Lung (tissue), 12 donors: ENCODE measurements around the gene RIIAD1. TPM values are rescaled to one million over a fixed set of nuclear protein-coding genes. Genes with fewer than 3 reads are reported as not detected.
"Not testable (repeated sequence)": the region's sequence is repeated elsewhere in the genome, so short reads cannot be mapped to it uniquely, and the experiment has no call there.

Source experiments
- ATAC-seq: fragments of 200-7000 bp; cut with Tn5 transposase; one replicate; pipeline ENCODE4 v1.9.1; 2020; ENCODE audit warnings: moderate number of reproducible peaks; ENCODE audit not compliant: insufficient read depth, low FRiP score
- DNase-seq, 3 donors: peaks; one replicate each; pipeline ENCODE4 v3.0.0-alpha.2; 2013 to 2017
- H3K27ac ChIP-seq, 2 donors: one replicate each; pipeline ENCODE4 v1.5.1; 2013; ENCODE audit warnings: mild to moderate bottlenecking in 2 of 2, moderate library complexity in 2 of 2, control low read depth in 1 of 2, inconsistent platforms in 1 of 2, low read depth in 1 of 2, low read length in 1 of 2
- H3K27me3 ChIP-seq, 3 donors: one replicate each; pipeline ENCODE4 v1.5.1; 2013; ENCODE audit warnings: low read length in 2 of 3; ENCODE audit not compliant: control insufficient read depth in 3 of 3, insufficient read depth in 3 of 3
- H3K36me3 ChIP-seq, 4 donors: one replicate each; pipeline ENCODE4 v1.5.1; 2013; ENCODE audit warnings: low read length in 4 of 4, mild to moderate bottlenecking in 1 of 4, moderate library complexity in 1 of 4; ENCODE audit not compliant: control insufficient read depth in 4 of 4, insufficient read depth in 4 of 4
- H3K4me1 ChIP-seq, 5 donors: one replicate each; pipeline ENCODE4 v1.5.1; 2013; ENCODE audit warnings: low read length in 5 of 5, mild to moderate bottlenecking in 2 of 5, moderate library complexity in 1 of 5; ENCODE audit not compliant: control insufficient read depth in 5 of 5, insufficient read depth in 5 of 5
- H3K4me3 ChIP-seq: one replicate; pipeline ENCODE4 v1.5.1; 2013; ENCODE audit warnings: mild to moderate bottlenecking, control low read depth, moderate library complexity
- H3K9ac ChIP-seq, 2 donors: one replicate each; pipeline ENCODE4 v1.5.1; 2013; ENCODE audit warnings: low read length in 2 of 2, control low read depth in 1 of 2; ENCODE audit not compliant: insufficient read depth in 1 of 2
- H3K9me3 ChIP-seq, 4 donors: one replicate each; pipeline ENCODE4 v1.5.1; 2013; ENCODE audit warnings: low read length in 3 of 4, mild to moderate bottlenecking in 1 of 4, moderate library complexity in 1 of 4; ENCODE audit not compliant: control insufficient read depth in 4 of 4, insufficient read depth in 3 of 4
- WGBS, 2 donors: extraction: QIAGEN DNeasy Blood & Tissue Kit; methylation state at CpG; one replicate each; pipeline ENCODE4 v1.1.7; 2013; 5-methylcytosine and 5-hydroxymethylcytosine counted together
- polyA plus RNA-seq, 2 donors: library from polyadenylated mRNA; stranded (reverse); fragments of 200-250 nt; gene quantifications; one replicate each; pipeline ENCODE4 v1.2.1, GENCODE V29; 2013
- total RNA-seq, 2 donors: library from RNA; depleted of rRNA in 1 of 2; stranded (reverse); fragments of >200 nt in 1 of 2; gene quantifications; one replicate each; pipeline ENCODE4 v1.2.1, GENCODE V29; 2014 to 2021
- TF ChIP-seq, protein P1 (sequence below): IDR thresholded peaks from 2 replicates; pipeline ENCODE4 v1.5.1; 2012; ENCODE audit warnings: mild to moderate bottlenecking; ENCODE audit errors: control extremely low read depth, extremely low read depth
- donor health status: control.
- donor health status: control.
- donor health status: Bipolar disorder and iron deficiency.
- donor health status: healthy.
- donor health status: DM: yes; HTN: yes; CAD: no.

Gene RIIAD1
- total and polyA plus RNA-seq, 4 donors, result 8.6 to 17.1 (median 9.1) TPM

DNA sequence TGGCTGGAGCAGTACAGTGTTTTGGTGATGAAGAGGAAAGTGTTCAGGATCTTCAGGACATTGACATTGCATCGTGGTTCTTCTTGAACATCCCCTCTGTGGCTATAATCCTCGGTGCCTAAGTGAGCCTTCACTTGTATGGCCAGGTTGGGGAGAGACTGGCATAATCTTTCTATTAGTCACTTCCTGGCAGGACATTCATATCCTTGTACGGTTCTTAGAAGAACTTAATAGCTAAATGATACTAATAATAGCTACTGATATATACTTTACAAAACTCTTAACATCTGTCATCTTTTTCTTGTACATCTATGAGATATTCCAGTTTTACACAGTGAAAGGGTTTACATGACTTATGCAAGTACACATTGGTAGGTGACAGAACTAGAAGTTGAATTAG lies 40.5 kb upstream of the RIIAD1 start:
- H3K4me1 ChIP-seq, result peaks cover 0 to 2% (median 0%) of the 10 kb centered on the region in 5 donors
- H3K4me3 ChIP-seq, result no peak overlapping the region
- DNase-seq (no peak), ATAC-seq (no peak)
- WGBS, 2 donors, result 30 to 39% methylated on average over 3 of the region's 3 CpGs
- H3K9ac ChIP-seq, result no peak overlapping the region
- no peaks in the 10 kb centered on the region for H3K27me3 ChIP-seq
- H3K36me3 ChIP-seq, result peaks cover 0 to 23% (median 4%) of the 10 kb centered on the region in 4 donors
- TF ChIP-seq, protein P1, sequence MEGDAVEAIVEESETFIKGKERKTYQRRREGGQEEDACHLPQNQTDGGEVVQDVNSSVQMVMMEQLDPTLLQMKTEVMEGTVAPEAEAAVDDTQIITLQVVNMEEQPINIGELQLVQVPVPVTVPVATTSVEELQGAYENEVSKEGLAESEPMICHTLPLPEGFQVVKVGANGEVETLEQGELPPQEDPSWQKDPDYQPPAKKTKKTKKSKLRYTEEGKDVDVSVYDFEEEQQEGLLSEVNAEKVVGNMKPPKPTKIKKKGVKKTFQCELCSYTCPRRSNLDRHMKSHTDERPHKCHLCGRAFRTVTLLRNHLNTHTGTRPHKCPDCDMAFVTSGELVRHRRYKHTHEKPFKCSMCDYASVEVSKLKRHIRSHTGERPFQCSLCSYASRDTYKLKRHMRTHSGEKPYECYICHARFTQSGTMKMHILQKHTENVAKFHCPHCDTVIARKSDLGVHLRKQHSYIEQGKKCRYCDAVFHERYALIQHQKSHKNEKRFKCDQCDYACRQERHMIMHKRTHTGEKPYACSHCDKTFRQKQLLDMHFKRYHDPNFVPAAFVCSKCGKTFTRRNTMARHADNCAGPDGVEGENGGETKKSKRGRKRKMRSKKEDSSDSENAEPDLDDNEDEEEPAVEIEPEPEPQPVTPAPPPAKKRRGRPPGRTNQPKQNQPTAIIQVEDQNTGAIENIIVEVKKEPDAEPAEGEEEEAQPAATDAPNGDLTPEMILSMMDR, result no peak
- no peak overlapping the region for H3K27ac ChIP-seq
- no peaks in the 10 kb centered on the region for H3K9me3 ChIP-seq

DNA sequence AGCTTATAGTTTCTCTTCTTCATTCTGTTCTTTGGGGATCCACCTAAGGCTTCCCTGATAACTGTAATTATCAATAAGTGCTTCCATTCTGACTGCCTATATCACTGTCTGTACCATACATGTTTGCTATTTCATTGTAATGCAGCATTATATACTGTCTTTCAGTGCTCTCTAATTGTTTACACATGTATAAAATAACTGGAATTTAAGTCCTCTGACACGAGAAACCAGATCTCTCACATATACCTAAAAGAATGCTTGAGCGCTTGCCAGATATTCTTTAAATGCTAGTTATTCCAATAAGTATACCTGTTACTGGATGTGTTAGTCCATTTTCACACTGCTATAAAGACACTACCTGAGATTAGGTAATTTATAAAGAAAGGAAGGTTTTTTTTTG lies 39.4 kb upstream of the RIIAD1 start:
- Histone ChIP-seq H3K4me1 (peaks cover 0 to 2% (median 0%) of the 10 kb centered on the region in 5 donors), H3K4me3 (no peak overlapping the region), H3K36me3 (peaks cover 0 to 23% (median 4%) of the 10 kb centered on the region in 4 donors), H3K9ac (no peak overlapping the region), H3K27ac (no peak overlapping the region), H3K27me3 (no peaks in the 10 kb centered on the region), H3K9me3 (no peaks in the 10 kb centered on the region)
- ATAC-seq (no peak), DNase-seq (no peak)
- TF ChIP-seq, protein P1, result no peak
- WGBS, 2 donors, result 93 to 96% methylated on average over 2 of the region's 2 CpGs

DNA sequence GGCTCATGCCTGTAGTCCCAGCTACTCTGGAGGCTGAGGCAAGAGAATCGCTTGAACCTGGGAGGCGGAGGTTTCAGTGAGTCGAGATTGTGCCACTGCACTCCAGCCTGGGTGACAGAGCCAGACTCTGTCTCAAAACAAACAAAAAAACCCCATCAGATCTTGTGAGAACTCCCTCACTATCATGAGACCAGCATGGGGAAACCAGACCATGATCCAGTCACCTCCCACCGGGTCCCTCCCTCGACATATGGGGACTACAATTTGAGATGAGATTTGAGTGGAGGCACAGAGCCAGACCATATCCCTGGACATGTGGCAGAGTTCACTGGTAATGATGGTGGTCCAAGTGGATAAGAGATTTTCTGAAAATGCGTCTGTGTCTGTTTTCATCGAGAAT lies 38.4 kb upstream of the RIIAD1 start:
- H3K4me3 ChIP-seq, ATAC-seq, H3K4me1 ChIP-seq, DNase-seq, H3K27ac ChIP-seq, H3K27me3 ChIP-seq, H3K9ac ChIP-seq, H3K9me3 ChIP-seq: not testable (repeated sequence)
- peaks cover 0 to 22% (median 4%) of the 10 kb centered on the region in 4 donors for H3K36me3 ChIP-seq
- WGBS, 2 donors, result 87 to 95% methylated on average over 7 of the region's 7 CpGs

DNA sequence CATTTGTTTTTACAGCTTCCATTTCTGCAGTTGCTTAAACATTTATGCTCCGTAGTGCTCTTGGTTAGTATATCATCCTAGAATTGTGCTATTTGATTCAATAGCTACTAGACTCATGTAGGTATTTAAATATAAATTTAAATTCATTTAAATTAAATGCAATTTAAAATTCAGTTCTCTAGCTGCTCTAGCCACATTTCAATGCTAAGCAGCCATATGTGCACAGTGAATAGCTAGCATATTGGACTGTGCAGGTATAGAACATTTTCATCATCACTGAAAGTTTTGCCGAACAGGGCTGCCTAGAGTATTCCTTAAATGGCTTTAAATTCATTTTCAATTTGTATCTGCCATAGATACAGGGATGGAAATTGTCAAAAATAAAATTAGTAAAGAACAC lies 37.2 kb upstream of the RIIAD1 start:
- WGBS, 2 donors, result 94 to 100% methylated on average over 2 of the region's 2 CpGs
- Histone ChIP-seq H3K27me3 (no peaks in the 10 kb centered on the region), H3K27ac (no peak overlapping the region), H3K36me3 (peaks cover 0 to 16% (median 1%) of the 10 kb centered on the region in 4 donors), H3K9me3 (no peaks in the 10 kb centered on the region), H3K4me3 (no peak overlapping the region), H3K4me1 (peaks cover 0 to 2% (median 0%) of the 10 kb centered on the region in 5 donors), H3K9ac (no peak overlapping the region)
- TF ChIP-seq, protein P1, result no peak
- ATAC-seq (no peak), DNase-seq (no peak)
